Ovary (tissue), 3 donors: Measurements from ENCODE around the gene PPIL6.

Experiments
- CTCF ChIP-seq, 3 donors: fragments of 450-650 bp in 2 of 3; fragments of 200-600 bp in 1 of 3; IDR thresholded peaks; one replicate each; pipeline versions ENCODE4 v1.5.1 to v1.8.0; 2016 to 2022; ENCODE audit warnings: antibody characterized with exemption in 3 of 3, mild to moderate bottlenecking in 1 of 3
- EP300 ChIP-seq: sonication (generic); formaldehyde crosslinking; IDR thresholded peaks from one replicate; pipeline ENCODE4 v1.6.1; 2017; ENCODE audit warnings: antibody characterized with exemption
- POLR2A ChIP-seq: fragments of 450-650 bp; IDR thresholded peaks from one replicate; pipeline ENCODE4 v1.6.1; 2017; ENCODE audit warnings: antibody characterized with exemption, mild to moderate bottlenecking, moderate library complexity
- donor health status: DM: no; HTN: no; CAD: no.

GRCh38 chr6:109344226-109344625 lies 96.2 kb downstream of the PPIL6 start:
- no peak for TF ChIP-seq CTCF (IDR thresholded peaks at IDR 0.05)
- no peak for TF ChIP-seq POLR2A
- no peak for TF ChIP-seq EP300
